ENCODE data around the gene PIKFYVE.

PIKFYVE gene

GRCh38 chr2:208297961-208298360 lies 31.9 kb downstream of the PIKFYVE start:
- no peak overlapping the region for H2AFZ ChIP-seq (ENCODE audit: low read length)
- H3K4me1 ChIP-seq (ENCODE audit: control insufficient read depth in 2 of 2, insufficient read depth in 1 of 2, low read depth in 1 of 2, low read length in 2 of 2) = no peaks in the 10 kb centered on the region
- no peak for DNase-seq (ENCODE audit: low spot score)
- H3K9ac ChIP-seq (ENCODE audit: low read depth, low read length, poor library complexity) = no peak overlapping the region
- H4K8ac ChIP-seq (ENCODE audit: low read depth, low read length) = no peak overlapping the region
- no peak overlapping the region for H2AK5ac ChIP-seq (ENCODE audit: low read depth, low read length)
- WGBS, 2 donors (ENCODE audit: extremely low coverage in 2 of 2, insufficient read length in 2 of 2, insufficient replicate concordance in 1 of 2) = no CpG with 5 or more reads among the region's 1 CpG
- H3K23ac ChIP-seq (ENCODE audit: low read depth, low read length, poor library complexity) = no peak overlapping the region
- H2BK15ac ChIP-seq (ENCODE audit: low read length) = no peak overlapping the region
- no peak overlapping the region for H3K4me3 ChIP-seq (ENCODE audit: low read length in 2 of 2)
- H3K36me3 ChIP-seq (replicated peaks in 1 of 2; ENCODE audit: control insufficient read depth in 2 of 2, insufficient read depth in 2 of 2, low read length in 2 of 2) = peaks cover 5 to 92% of the 10 kb centered on the region in 2 donors
- no peak overlapping the region for H3K18ac ChIP-seq (ENCODE audit: low read length)
- H2BK5ac ChIP-seq (ENCODE audit: low read length) = no peak overlapping the region
- no peak overlapping the region for H2BK12ac ChIP-seq (ENCODE audit: low read length)
- H3K79me1 ChIP-seq (ENCODE audit: low read depth, low read length) = no peaks in the 10 kb centered on the region
- H3K27me3 ChIP-seq (ENCODE audit: control insufficient read depth in 3 of 3, insufficient read depth in 3 of 3, low read depth in 1 of 3, low read length in 3 of 3) = no peaks in the 10 kb centered on the region
- peaks cover 0 to 9% of the 10 kb centered on the region in 2 donors for H3K9me3 ChIP-seq (replicated peaks in 1 of 2; ENCODE audit: control insufficient read depth in 2 of 2, insufficient read depth in 1 of 2, low read depth in 1 of 2, low read length in 2 of 2)
- H3K14ac ChIP-seq (ENCODE audit: low read length) = no peak overlapping the region
- no peak overlapping the region for H4K91ac ChIP-seq (ENCODE audit: low read depth, low read length, poor library complexity)
- H3K4ac ChIP-seq (ENCODE audit: low read length) = no peak overlapping the region
- no peak overlapping the region for H2BK120ac ChIP-seq (ENCODE audit: low read depth, low read length)
- no peak overlapping the region for H3K4me2 ChIP-seq (ENCODE audit: insufficient read depth, low read length, poor library complexity, severe bottlenecking)
- H3K27ac ChIP-seq (replicated peaks; ENCODE audit: low read length) = no peak overlapping the region

DNA sequence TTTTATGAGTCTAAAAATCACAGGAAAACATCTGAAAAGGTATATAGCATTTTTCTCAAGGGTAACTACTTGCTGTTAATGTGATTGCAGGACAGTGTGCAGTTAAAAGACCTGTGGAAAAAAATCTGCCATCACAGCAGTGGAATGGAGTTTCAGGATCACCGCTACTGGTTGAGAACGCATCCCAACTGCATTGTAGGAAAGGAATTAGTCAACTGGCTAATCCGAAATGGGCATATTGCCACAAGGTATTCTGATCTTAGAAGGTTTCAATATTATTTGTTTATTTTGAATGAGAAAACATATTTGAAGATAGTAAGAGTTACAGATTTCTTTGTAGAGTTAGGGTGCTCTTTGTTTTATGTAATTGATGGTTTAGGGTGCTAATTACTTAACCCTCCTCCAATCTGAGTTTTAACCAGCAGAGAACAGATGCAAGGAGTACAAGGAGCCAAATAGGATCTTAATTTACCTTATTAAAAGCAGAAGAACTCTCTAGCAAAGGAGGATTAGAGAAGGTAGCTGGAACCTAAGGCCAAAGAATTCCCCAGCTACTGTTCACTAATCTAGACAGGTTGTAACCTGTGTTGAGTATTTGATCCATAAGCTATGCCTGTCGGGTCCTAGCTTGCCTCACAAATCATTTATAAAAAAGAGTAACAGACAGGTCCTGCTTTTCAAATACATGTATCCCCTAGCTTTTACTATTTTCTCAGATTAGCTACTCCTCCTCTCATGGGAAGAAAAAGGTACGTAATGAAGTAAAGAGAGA lies 35.0 kb downstream of the PIKFYVE start:
- H2AFZ ChIP-seq (ENCODE audit: low read length) = no peak overlapping the region
- H3K4ac ChIP-seq (ENCODE audit: low read length) = no peak overlapping the region
- H3K9ac ChIP-seq (ENCODE audit: low read depth, low read length, poor library complexity) = no peak overlapping the region
- no peak for DNase-seq (ENCODE audit: low spot score)
- H3K18ac ChIP-seq (ENCODE audit: low read length) = no peak overlapping the region
- no peak overlapping the region for H3K23ac ChIP-seq (ENCODE audit: low read depth, low read length, poor library complexity)
- no peaks in the 10 kb centered on the region for H3K79me1 ChIP-seq (ENCODE audit: low read depth, low read length)
- H3K27ac ChIP-seq (replicated peaks; ENCODE audit: low read length) = no peak overlapping the region
- H2BK120ac ChIP-seq (ENCODE audit: low read depth, low read length) = no peak overlapping the region
- no peak overlapping the region for H3K14ac ChIP-seq (ENCODE audit: low read length)
- H3K9me3 ChIP-seq (replicated peaks in 1 of 2; ENCODE audit: control insufficient read depth in 2 of 2, insufficient read depth in 1 of 2, low read depth in 1 of 2, low read length in 2 of 2) = no peaks in the 10 kb centered on the region
- no peak overlapping the region for H2BK12ac ChIP-seq (ENCODE audit: low read length)
- no peak overlapping the region for H3K4me2 ChIP-seq (ENCODE audit: insufficient read depth, low read length, poor library complexity, severe bottlenecking)
- no peak overlapping the region for H4K8ac ChIP-seq (ENCODE audit: low read depth, low read length)
- no peak overlapping the region for H4K91ac ChIP-seq (ENCODE audit: low read depth, low read length, poor library complexity)
- no peak overlapping the region for H2AK5ac ChIP-seq (ENCODE audit: low read depth, low read length)
- no peaks in the 10 kb centered on the region for H3K4me1 ChIP-seq (ENCODE audit: control insufficient read depth in 2 of 2, insufficient read depth in 1 of 2, low read depth in 1 of 2, low read length in 2 of 2)
- no peak overlapping the region for H2BK5ac ChIP-seq (ENCODE audit: low read length)
- WGBS, 2 donors (ENCODE audit: extremely low coverage in 2 of 2, insufficient read length in 2 of 2, insufficient replicate concordance in 1 of 2) = no CpG with 5 or more reads among the region's 5 CpGs
- H2BK15ac ChIP-seq (ENCODE audit: low read length) = no peak overlapping the region
- H3K4me3 ChIP-seq (ENCODE audit: low read length in 2 of 2) = no peak overlapping the region
- no peaks in the 10 kb centered on the region for H3K27me3 ChIP-seq (ENCODE audit: control insufficient read depth in 3 of 3, insufficient read depth in 3 of 3, low read depth in 1 of 3, low read length in 3 of 3)
- peaks cover 11 to 92% of the 10 kb centered on the region in 2 donors for H3K36me3 ChIP-seq (replicated peaks in 1 of 2; ENCODE audit: control insufficient read depth in 2 of 2, insufficient read depth in 2 of 2, low read length in 2 of 2)

- H3K18ac ChIP-seq (ENCODE audit: low read length) = no peak overlapping the region
- no peak overlapping the region for H2BK120ac ChIP-seq (ENCODE audit: low read depth, low read length)
- no peak for DNase-seq (ENCODE audit: low spot score)
- H3K27me3 ChIP-seq (ENCODE audit: control insufficient read depth in 3 of 3, insufficient read depth in 3 of 3, low read depth in 1 of 3, low read length in 3 of 3) = no peaks in the 10 kb centered on the region
- H3K27ac ChIP-seq (replicated peaks; ENCODE audit: low read length) = no peak overlapping the region
- no peak overlapping the region for H3K4me2 ChIP-seq (ENCODE audit: insufficient read depth, low read length, poor library complexity, severe bottlenecking)
- H3K4me1 ChIP-seq (ENCODE audit: control insufficient read depth in 2 of 2, insufficient read depth in 1 of 2, low read depth in 1 of 2, low read length in 2 of 2) = no peaks in the 10 kb centered on the region
- no peak overlapping the region for H2BK12ac ChIP-seq (ENCODE audit: low read length)
- no peak overlapping the region for H2AFZ ChIP-seq (ENCODE audit: low read length)
- H3K36me3 ChIP-seq (replicated peaks in 1 of 2; ENCODE audit: control insufficient read depth in 2 of 2, insufficient read depth in 2 of 2, low read length in 2 of 2) = peaks cover 9 to 90% of the 10 kb centered on the region in 2 donors
- no peak overlapping the region for H2BK15ac ChIP-seq (ENCODE audit: low read length)
- H3K4me3 ChIP-seq (ENCODE audit: low read length in 2 of 2) = no peak overlapping the region
- H3K79me1 ChIP-seq (ENCODE audit: low read depth, low read length) = no peaks in the 10 kb centered on the region
- H4K8ac ChIP-seq (ENCODE audit: low read depth, low read length) = no peak overlapping the region
- H4K91ac ChIP-seq (ENCODE audit: low read depth, low read length, poor library complexity) = no peak overlapping the region
- H3K14ac ChIP-seq (ENCODE audit: low read length) = no peak overlapping the region
- H3K9ac ChIP-seq (ENCODE audit: low read depth, low read length, poor library complexity) = no peak overlapping the region
- no peak overlapping the region for H3K4ac ChIP-seq (ENCODE audit: low read length)
- no peaks in the 10 kb centered on the region for H3K9me3 ChIP-seq (replicated peaks in 1 of 2; ENCODE audit: control insufficient read depth in 2 of 2, insufficient read depth in 1 of 2, low read depth in 1 of 2, low read length in 2 of 2)
- WGBS, 2 donors (ENCODE audit: extremely low coverage in 2 of 2, insufficient read length in 2 of 2, insufficient replicate concordance in 1 of 2) = no CpG with 5 or more reads among the region's 4 CpGs
- H3K23ac ChIP-seq (ENCODE audit: low read depth, low read length, poor library complexity) = no peak overlapping the region
- no peak overlapping the region for H2BK5ac ChIP-seq (ENCODE audit: low read length)
- H2AK5ac ChIP-seq (ENCODE audit: low read depth, low read length) = no peak overlapping the region
These were observed 38.1 kb downstream of the PIKFYVE start for GRCh38 chr2:208304157-208304556.

- Histone ChIP-seq H2BK12ac (ENCODE audit: low read length) (no peak overlapping the region), H3K4me2 (ENCODE audit: insufficient read depth, low read length, poor library complexity, severe bottlenecking) (no peak overlapping the region), H3K79me1 (ENCODE audit: low read depth, low read length) (no peaks in the 10 kb centered on the region), H3K9ac (ENCODE audit: low read depth, low read length, poor library complexity) (no peak overlapping the region), H4K8ac (ENCODE audit: low read depth, low read length) (no peak overlapping the region), H3K4me3 (ENCODE audit: low read length in 2 of 2) (no peak overlapping the region), H2BK15ac (ENCODE audit: low read length) (no peak overlapping the region), H3K4ac (ENCODE audit: low read length) (no peak overlapping the region), H2AFZ (ENCODE audit: low read length) (no peak overlapping the region), H2BK5ac (ENCODE audit: low read length) (no peak overlapping the region), H3K27me3 (ENCODE audit: control insufficient read depth in 3 of 3, insufficient read depth in 3 of 3, low read depth in 1 of 3, low read length in 3 of 3) (no peaks in the 10 kb centered on the region), H3K4me1 (ENCODE audit: control insufficient read depth in 2 of 2, insufficient read depth in 1 of 2, low read depth in 1 of 2, low read length in 2 of 2) (no peaks in the 10 kb centered on the region), H2BK120ac (ENCODE audit: low read depth, low read length) (no peak overlapping the region), H3K23ac (ENCODE audit: low read depth, low read length, poor library complexity) (no peak overlapping the region), H3K14ac (ENCODE audit: low read length) (no peak overlapping the region), H3K18ac (ENCODE audit: low read length) (no peak overlapping the region), H3K36me3 (replicated peaks in 1 of 2; ENCODE audit: control insufficient read depth in 2 of 2, insufficient read depth in 2 of 2, low read length in 2 of 2) (peaks cover 8 to 91% of the 10 kb centered on the region in 2 donors), H3K27ac (replicated peaks; ENCODE audit: low read length) (no peak overlapping the region), H2AK5ac (ENCODE audit: low read depth, low read length) (no peak overlapping the region), H3K9me3 (replicated peaks in 1 of 2; ENCODE audit: control insufficient read depth in 2 of 2, insufficient read depth in 1 of 2, low read depth in 1 of 2, low read length in 2 of 2) (no peaks in the 10 kb centered on the region), H4K91ac (ENCODE audit: low read depth, low read length, poor library complexity) (no peak overlapping the region)
- no peak for DNase-seq (ENCODE audit: low spot score)
- no CpG with 5 or more reads among the region's 4 CpGs for WGBS, 2 donors (ENCODE audit: extremely low coverage in 2 of 2, insufficient read length in 2 of 2, insufficient replicate concordance in 1 of 2)
These were observed 38.6 kb downstream of the PIKFYVE start for GRCh38 chr2:208304695-208305094.
